Gastroesophageal sphincter (tissue), 3 donors: Measurements from ENCODE around the gene LRIG1.

Experiments
- POLR2A ChIP-seq, 2 donors: fragments of 450-650 bp; IDR thresholded peaks; one replicate each; pipeline ENCODE4 v1.6.1; 2017; ENCODE audit warnings: antibody characterized with exemption in 2 of 2, mild to moderate bottlenecking in 2 of 2, moderate library complexity in 1 of 2
- POLR2AphosphoS5 ChIP-seq: sonication (generic); formaldehyde crosslinking; IDR thresholded peaks from one replicate; pipeline ENCODE4 v1.6.1; 2017; ENCODE audit warnings: antibody characterized with exemption
- TF ChIP-seq, protein P1 (sequence below), 4 experiments: fragments of 200-600 bp in 2 of 4; fragments of 450-650 bp in 2 of 4; sonication (generic) in 1 of 4; IDR thresholded peaks; one replicate each; pipeline ENCODE4 v1.5.1; 2017 to 2019; ENCODE audit warnings: antibody characterized with exemption in 4 of 4, mild to moderate bottlenecking in 2 of 4, moderate library complexity in 2 of 4

DNA sequence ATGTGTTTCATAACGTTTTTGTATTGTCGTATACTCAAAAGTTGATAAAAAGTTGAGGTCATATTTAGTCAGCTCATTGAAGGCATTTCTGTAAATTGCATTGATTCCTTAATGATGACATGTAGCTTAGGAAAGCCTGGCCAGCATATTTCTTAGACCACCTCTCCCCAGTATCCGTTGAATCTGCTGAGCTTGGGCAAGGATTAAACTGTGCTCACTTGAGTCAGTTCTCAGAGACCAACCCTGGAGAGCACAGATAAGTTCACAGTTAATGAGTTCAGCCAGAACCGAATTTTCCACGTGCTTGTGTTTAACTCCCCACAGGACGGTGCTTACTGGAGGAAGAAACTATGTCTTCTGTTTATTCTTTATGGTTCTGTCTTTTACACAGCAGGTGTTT is 147.3 kb downstream of the LRIG1 start:
- no peak for TF ChIP-seq POLR2AphosphoS5
- TF ChIP-seq, protein P1, sequence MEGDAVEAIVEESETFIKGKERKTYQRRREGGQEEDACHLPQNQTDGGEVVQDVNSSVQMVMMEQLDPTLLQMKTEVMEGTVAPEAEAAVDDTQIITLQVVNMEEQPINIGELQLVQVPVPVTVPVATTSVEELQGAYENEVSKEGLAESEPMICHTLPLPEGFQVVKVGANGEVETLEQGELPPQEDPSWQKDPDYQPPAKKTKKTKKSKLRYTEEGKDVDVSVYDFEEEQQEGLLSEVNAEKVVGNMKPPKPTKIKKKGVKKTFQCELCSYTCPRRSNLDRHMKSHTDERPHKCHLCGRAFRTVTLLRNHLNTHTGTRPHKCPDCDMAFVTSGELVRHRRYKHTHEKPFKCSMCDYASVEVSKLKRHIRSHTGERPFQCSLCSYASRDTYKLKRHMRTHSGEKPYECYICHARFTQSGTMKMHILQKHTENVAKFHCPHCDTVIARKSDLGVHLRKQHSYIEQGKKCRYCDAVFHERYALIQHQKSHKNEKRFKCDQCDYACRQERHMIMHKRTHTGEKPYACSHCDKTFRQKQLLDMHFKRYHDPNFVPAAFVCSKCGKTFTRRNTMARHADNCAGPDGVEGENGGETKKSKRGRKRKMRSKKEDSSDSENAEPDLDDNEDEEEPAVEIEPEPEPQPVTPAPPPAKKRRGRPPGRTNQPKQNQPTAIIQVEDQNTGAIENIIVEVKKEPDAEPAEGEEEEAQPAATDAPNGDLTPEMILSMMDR (IDR thresholded peaks at IDR 0.05), result no peak
- TF ChIP-seq POLR2A (IDR thresholded peaks at IDR 0.05), result no peak
